ENCODE results near the gene LIPC. TPM values are rescaled to one million over a fixed set of nuclear protein-coding genes. Genes with fewer than 3 reads are reported as not detected.

Gene LIPC
- polyA plus RNA-seq, 1 of the 3 experiments (the other 2 are of a cell fraction): not detected

DNA sequence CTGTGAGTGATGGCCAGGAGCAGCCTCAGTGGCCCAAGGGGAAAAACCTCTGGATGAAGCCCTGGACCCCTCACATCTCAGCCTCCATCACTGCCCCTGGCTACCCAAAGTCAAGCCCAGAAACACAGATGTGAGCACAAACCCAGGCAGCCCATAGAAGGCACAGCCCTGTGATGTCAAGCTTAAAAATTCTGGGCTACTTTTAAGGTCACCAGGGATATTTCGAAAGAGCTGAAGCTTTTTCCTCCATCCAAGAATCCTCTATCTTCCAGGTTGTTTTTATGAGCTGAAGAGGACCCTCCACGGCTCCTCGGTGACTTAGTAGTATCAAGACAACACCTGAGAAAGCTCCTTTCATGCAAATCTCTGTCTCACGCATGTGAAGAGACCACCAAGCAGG lies 11.5 kb downstream of the LIPC start:
- WGBS (ENCODE audit: low lambda C conversion rate): 100% methylated on average over 4 of the region's 4 CpGs
- CTCF ChIA-PET: no interaction called here
- H2AFZ ChIP-seq (ENCODE audit: low read depth): no peak overlapping the region

More for the DNA sequence above, 11.5 kb downstream of the LIPC start:
- H3K36me3 ChIP-seq (replicated peaks in 1 of 2; ENCODE audit: control insufficient read depth in 1 of 2, insufficient read depth in 2 of 2, low read length in 1 of 2): no peaks in the 10 kb centered on the region
- no peak overlapping the region for H3K4me2 ChIP-seq
- no peaks in the 10 kb centered on the region for H3K27me3 ChIP-seq (ENCODE audit: insufficient read depth)
- H3K4me1 ChIP-seq (ENCODE audit: control insufficient read depth in 1 of 2, insufficient read depth in 2 of 2, low read depth in 1 of 2, low read length in 1 of 2): peaks cover 11 to 16% of the 10 kb centered on the region in 2 experiments; a peak in 3 of 4 replicates
- H3F3A ChIP-seq (replicated peaks; ENCODE audit: insufficient read depth): no peaks in the 10 kb centered on the region
- no peak overlapping the region for H3K4me3 ChIP-seq (ENCODE audit: low read depth in 2 of 2, low read length in 1 of 2)
- H3K27ac ChIP-seq (ENCODE audit: low read depth in 2 of 2, low read length in 1 of 2): no peak overlapping the region
- no peaks in the 10 kb centered on the region for H3K9me3 ChIP-seq
- TF ChIP-seq, protein P1, sequence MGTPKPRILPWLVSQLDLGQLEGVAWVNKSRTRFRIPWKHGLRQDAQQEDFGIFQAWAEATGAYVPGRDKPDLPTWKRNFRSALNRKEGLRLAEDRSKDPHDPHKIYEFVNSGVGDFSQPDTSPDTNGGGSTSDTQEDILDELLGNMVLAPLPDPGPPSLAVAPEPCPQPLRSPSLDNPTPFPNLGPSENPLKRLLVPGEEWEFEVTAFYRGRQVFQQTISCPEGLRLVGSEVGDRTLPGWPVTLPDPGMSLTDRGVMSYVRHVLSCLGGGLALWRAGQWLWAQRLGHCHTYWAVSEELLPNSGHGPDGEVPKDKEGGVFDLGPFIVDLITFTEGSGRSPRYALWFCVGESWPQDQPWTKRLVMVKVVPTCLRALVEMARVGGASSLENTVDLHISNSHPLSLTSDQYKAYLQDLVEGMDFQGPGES (IDR thresholded peaks at IDR 0.05; ENCODE audit: low read depth, low read length): no peak
- TF ChIP-seq, protein P2, sequence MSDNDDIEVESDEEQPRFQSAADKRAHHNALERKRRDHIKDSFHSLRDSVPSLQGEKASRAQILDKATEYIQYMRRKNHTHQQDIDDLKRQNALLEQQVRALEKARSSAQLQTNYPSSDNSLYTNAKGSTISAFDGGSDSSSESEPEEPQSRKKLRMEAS (IDR thresholded peaks at IDR 0.05; ENCODE audit: low read depth): no peak
- no peak for TF ChIP-seq JUND (IDR thresholded peaks at IDR 0.05)
- TF ChIP-seq, protein P3, sequence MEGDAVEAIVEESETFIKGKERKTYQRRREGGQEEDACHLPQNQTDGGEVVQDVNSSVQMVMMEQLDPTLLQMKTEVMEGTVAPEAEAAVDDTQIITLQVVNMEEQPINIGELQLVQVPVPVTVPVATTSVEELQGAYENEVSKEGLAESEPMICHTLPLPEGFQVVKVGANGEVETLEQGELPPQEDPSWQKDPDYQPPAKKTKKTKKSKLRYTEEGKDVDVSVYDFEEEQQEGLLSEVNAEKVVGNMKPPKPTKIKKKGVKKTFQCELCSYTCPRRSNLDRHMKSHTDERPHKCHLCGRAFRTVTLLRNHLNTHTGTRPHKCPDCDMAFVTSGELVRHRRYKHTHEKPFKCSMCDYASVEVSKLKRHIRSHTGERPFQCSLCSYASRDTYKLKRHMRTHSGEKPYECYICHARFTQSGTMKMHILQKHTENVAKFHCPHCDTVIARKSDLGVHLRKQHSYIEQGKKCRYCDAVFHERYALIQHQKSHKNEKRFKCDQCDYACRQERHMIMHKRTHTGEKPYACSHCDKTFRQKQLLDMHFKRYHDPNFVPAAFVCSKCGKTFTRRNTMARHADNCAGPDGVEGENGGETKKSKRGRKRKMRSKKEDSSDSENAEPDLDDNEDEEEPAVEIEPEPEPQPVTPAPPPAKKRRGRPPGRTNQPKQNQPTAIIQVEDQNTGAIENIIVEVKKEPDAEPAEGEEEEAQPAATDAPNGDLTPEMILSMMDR (IDR thresholded peaks at IDR 0.05): no peak
- no peak for TF ChIP-seq FOXM1 (IDR thresholded peaks at IDR 0.05; ENCODE audit: low read depth)
- no peak for TF ChIP-seq GABPA (IDR thresholded peaks at IDR 0.05; ENCODE audit: low read depth)
- TF ChIP-seq, protein P4, sequence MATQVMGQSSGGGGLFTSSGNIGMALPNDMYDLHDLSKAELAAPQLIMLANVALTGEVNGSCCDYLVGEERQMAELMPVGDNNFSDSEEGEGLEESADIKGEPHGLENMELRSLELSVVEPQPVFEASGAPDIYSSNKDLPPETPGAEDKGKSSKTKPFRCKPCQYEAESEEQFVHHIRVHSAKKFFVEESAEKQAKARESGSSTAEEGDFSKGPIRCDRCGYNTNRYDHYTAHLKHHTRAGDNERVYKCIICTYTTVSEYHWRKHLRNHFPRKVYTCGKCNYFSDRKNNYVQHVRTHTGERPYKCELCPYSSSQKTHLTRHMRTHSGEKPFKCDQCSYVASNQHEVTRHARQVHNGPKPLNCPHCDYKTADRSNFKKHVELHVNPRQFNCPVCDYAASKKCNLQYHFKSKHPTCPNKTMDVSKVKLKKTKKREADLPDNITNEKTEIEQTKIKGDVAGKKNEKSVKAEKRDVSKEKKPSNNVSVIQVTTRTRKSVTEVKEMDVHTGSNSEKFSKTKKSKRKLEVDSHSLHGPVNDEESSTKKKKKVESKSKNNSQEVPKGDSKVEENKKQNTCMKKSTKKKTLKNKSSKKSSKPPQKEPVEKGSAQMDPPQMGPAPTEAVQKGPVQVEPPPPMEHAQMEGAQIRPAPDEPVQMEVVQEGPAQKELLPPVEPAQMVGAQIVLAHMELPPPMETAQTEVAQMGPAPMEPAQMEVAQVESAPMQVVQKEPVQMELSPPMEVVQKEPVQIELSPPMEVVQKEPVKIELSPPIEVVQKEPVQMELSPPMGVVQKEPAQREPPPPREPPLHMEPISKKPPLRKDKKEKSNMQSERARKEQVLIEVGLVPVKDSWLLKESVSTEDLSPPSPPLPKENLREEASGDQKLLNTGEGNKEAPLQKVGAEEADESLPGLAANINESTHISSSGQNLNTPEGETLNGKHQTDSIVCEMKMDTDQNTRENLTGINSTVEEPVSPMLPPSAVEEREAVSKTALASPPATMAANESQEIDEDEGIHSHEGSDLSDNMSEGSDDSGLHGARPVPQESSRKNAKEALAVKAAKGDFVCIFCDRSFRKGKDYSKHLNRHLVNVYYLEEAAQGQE (IDR thresholded peaks at IDR 0.05; ENCODE audit: low read depth, low read length): no peak
- no peak for TF ChIP-seq YY1 (IDR thresholded peaks at IDR 0.05; ENCODE audit: low read depth)
- TF ChIP-seq EZH2phosphoT487 (IDR thresholded peaks at IDR 0.05; ENCODE audit: borderline replicate concordance, low read depth): no peak
- TF ChIP-seq, protein P5, sequence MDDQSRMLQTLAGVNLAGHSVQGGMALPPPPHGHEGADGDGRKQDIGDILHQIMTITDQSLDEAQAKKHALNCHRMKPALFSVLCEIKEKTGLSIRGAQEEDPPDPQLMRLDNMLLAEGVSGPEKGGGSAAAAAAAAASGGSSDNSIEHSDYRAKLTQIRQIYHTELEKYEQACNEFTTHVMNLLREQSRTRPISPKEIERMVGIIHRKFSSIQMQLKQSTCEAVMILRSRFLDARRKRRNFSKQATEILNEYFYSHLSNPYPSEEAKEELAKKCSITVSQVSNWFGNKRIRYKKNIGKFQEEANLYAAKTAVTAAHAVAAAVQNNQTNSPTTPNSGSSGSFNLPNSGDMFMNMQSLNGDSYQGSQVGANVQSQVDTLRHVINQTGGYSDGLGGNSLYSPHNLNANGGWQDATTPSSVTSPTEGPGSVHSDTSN (IDR thresholded peaks at IDR 0.05): no peak
- TF ChIP-seq CHD2 (IDR thresholded peaks at IDR 0.05; ENCODE audit: low read length, partially characterized antibody): no peak
- TF ChIP-seq ELF1 (IDR thresholded peaks at IDR 0.05): no peak
- no peaks in the 10 kb centered on the region for H3K79me2 ChIP-seq (ENCODE audit: insufficient read depth)
- POLR2A ChIA-PET: no interaction called here
- DNase-seq: no peak
- H3K9me2 ChIP-seq: no peaks in the 10 kb centered on the region
- H3K9ac ChIP-seq: no peak overlapping the region
- H4K20me1 ChIP-seq (ENCODE audit: insufficient read depth): no peaks in the 10 kb centered on the region
